HFF-Myc (cell line): Measurements from ENCODE around the gene DNAI7.

Source experiments
- DNase-seq: peaks from one replicate; pipeline ENCODE4 v3.0.0-alpha.2; 2011; ENCODE audit warnings: low read depth; ENCODE audit errors: extremely low read depth
- H3K4me3 ChIP-seq: replicated peaks from 2 replicates; pipeline ENCODE4 v1.5.1; 2011; ENCODE audit warnings: low read depth, mild to moderate bottlenecking, control low read depth, low read length
- CTCF ChIP-seq: IDR thresholded peaks from 2 replicates; pipeline ENCODE4 v1.5.1; 2012; ENCODE audit warnings: mild to moderate bottlenecking, low read depth, low read length, control low read depth; ENCODE audit errors: missing control alignments

Gene DNAI7

GRCh38 chr12:25099010-25099409 is 96.0 kb downstream of the DNAI7 start:
- DNase-seq: no peak
- TF ChIP-seq CTCF: no peak
- H3K4me3 ChIP-seq: no peak overlapping the region

GRCh38 chr12:25089738-25090137 is 105.2 kb downstream of the DNAI7 start:
- TF ChIP-seq CTCF: no peak
- DNase-seq: no peak
- H3K4me3 ChIP-seq: no peak overlapping the region

- no peak for DNase-seq
- no peak for TF ChIP-seq CTCF
- no peak overlapping the region for H3K4me3 ChIP-seq
Measured at GRCh38 chr12:25087596-25087995, 107.4 kb downstream of the DNAI7 start.

- no peak overlapping the region for H3K4me3 ChIP-seq
Measured at GRCh38 chr12:25084816-25085215, 110.1 kb downstream of the DNAI7 start.

GRCh38 chr12:25083211-25083610 is 111.7 kb downstream of the DNAI7 start:
- no peak for DNase-seq
- TF ChIP-seq CTCF: no peak
- H3K4me3 ChIP-seq: no peak overlapping the region

More at GRCh38 chr12:25084816-25085215, 110.1 kb downstream of the DNAI7 start:
- no peak for TF ChIP-seq CTCF
- DNase-seq: no peak

- DNase-seq: no peak
- no peak for TF ChIP-seq CTCF
- no peak overlapping the region for H3K4me3 ChIP-seq
Measured at GRCh38 chr12:25082628-25083027, 112.3 kb downstream of the DNAI7 start.

GRCh38 chr12:25079393-25079792 is 115.6 kb downstream of the DNAI7 start:
- DNase-seq: no peak
- TF ChIP-seq CTCF: no peak
- H3K4me3 ChIP-seq: no peak overlapping the region
